Smooth muscle cell (in vitro differentiated cells): ENCODE results near the gene PLXNA1. TPM values are rescaled to one million over a fixed set of nuclear protein-coding genes. Genes with fewer than 3 reads are reported as not detected.

Experiments used
- DNase-seq: peaks from one replicate; lab custom pipeline; 2025; ENCODE audit not compliant: unreplicated experiment; lab: John Stamatoyannopoulos, UW
- H2AFZ ChIP-seq: fragments of 200-600 bp; sonication (generic); 2 replicates; pipeline ENCODE4 v1.6.0; 2016; ENCODE audit warnings: antibody characterized with exemption, low read depth, mild to moderate bottlenecking
- H3F3A ChIP-seq: fragments of 200-600 bp; sonication (generic); 2 replicates; pipeline ENCODE4 v1.6.0; 2017; ENCODE audit warnings: antibody characterized with exemption, low read depth
- H3K27ac ChIP-seq: fragments of 200-600 bp; sonication (generic); 2 replicates; pipeline ENCODE4 v1.5.1; 2016; ENCODE audit warnings: low read depth, mild to moderate bottlenecking
- H3K27me3 ChIP-seq: fragments of 200-600 bp; sonication (generic); 2 replicates; pipeline ENCODE4 v1.6.1; 2016; ENCODE audit warnings: low read depth, mild to moderate bottlenecking
- H3K36me3 ChIP-seq: fragments of 200-600 bp; sonication (generic); 2 replicates; pipeline ENCODE4 v1.5.1; 2016; ENCODE audit warnings: low read depth
- H3K4me1 ChIP-seq: fragments of 200-600 bp; sonication (generic); 2 replicates; pipeline ENCODE4 v1.5.1; 2016; ENCODE audit warnings: low read depth
- H3K4me2 ChIP-seq: fragments of 200-600 bp; sonication (generic); 2 replicates; pipeline ENCODE4 v1.6.0; 2016; ENCODE audit warnings: mild to moderate bottlenecking
- H3K4me3 ChIP-seq: fragments of 200-600 bp; sonication (generic); 2 replicates; pipeline ENCODE4 v1.5.1; 2016; ENCODE audit warnings: mild to moderate bottlenecking
- H3K79me2 ChIP-seq: fragments of 200-600 bp; sonication (generic); 2 replicates; pipeline ENCODE4 v1.6.0; 2016; ENCODE audit warnings: low read depth, mild to moderate bottlenecking
- H3K9ac ChIP-seq: fragments of 200-600 bp; sonication (generic); 2 replicates; pipeline ENCODE4 v1.6.0; 2016; ENCODE audit warnings: low read depth
- H3K9me3 ChIP-seq: fragments of 200-600 bp; sonication (generic); replicated peaks from 2 replicates; pipeline ENCODE4 v1.5.1; 2016; ENCODE audit warnings: low read depth
- H4K20me1 ChIP-seq: fragments of 200-600 bp; sonication (generic); 2 replicates; pipeline ENCODE4 v1.6.0; 2016; ENCODE audit warnings: low read depth
- WGBS: methylation state at CpG from one replicate; pipeline ENCODE4 v1.1.7; 2016; ENCODE audit warnings: low lambda C conversion rate; 5-methylcytosine and 5-hydroxymethylcytosine counted together
- polyA plus RNA-seq: library from polyadenylated mRNA; unstranded; fragments of >200 nt; fragmentation: Nextera tagmentation; extraction: Ambion mirVana; gene quantifications from 2 replicates; pipeline ENCODE4 v1.2.1, GENCODE V29; 2016
- total RNA-seq: library from RNA; depleted of rRNA; stranded (reverse); fragments of >200 nt; gene quantifications from 2 replicates; pipeline ENCODE4 v1.2.3, GENCODE V29; 2014
- TF ChIP-seq, protein P1 (sequence below): fragments of 200-600 bp; sonication (generic); IDR thresholded peaks from 2 replicates; pipeline ENCODE4 v1.5.1; 2017; ENCODE audit warnings: borderline replicate concordance, mild to moderate bottlenecking, antibody characterized with exemption; ENCODE audit not compliant: insufficient read depth, poor library complexity, severe bottlenecking

Gene PLXNA1
- total and polyA plus RNA-seq, 2 experiments from 2014 or later = 37.9 to 50.8 TPM

DNA sequence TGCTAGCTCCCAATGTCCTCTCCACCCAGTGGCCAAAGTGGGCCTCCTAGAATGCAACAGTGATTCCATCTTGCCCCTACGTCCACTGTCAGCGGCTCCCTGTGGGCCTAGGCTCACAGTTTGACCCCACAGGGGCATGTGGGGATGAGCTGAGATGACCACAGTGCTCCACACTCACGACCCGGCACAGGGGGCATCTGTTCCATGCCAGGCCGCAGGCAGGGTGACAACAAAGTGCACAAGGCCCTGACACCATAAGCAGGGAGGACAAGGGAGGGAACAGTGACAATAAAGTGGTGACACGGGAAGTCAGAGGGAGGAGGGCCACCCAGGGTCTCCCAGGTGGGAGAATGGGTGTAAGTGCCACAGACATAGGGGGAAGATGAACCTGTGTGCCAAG lies 5.1 kb upstream of the PLXNA1 start:
- no peaks in the 10 kb centered on the region for H4K20me1 ChIP-seq
- WGBS = 94% methylated on average over 6 of the region's 6 CpGs
- no peak overlapping the region for H3K27ac ChIP-seq
- H2AFZ ChIP-seq = no peak overlapping the region
- TF ChIP-seq, protein P1, sequence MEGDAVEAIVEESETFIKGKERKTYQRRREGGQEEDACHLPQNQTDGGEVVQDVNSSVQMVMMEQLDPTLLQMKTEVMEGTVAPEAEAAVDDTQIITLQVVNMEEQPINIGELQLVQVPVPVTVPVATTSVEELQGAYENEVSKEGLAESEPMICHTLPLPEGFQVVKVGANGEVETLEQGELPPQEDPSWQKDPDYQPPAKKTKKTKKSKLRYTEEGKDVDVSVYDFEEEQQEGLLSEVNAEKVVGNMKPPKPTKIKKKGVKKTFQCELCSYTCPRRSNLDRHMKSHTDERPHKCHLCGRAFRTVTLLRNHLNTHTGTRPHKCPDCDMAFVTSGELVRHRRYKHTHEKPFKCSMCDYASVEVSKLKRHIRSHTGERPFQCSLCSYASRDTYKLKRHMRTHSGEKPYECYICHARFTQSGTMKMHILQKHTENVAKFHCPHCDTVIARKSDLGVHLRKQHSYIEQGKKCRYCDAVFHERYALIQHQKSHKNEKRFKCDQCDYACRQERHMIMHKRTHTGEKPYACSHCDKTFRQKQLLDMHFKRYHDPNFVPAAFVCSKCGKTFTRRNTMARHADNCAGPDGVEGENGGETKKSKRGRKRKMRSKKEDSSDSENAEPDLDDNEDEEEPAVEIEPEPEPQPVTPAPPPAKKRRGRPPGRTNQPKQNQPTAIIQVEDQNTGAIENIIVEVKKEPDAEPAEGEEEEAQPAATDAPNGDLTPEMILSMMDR = no peak
- H3F3A ChIP-seq = no peaks in the 10 kb centered on the region
- peaks cover 5% of the 10 kb centered on the region for H3K9me3 ChIP-seq
- peaks cover 7% of the 10 kb centered on the region for H3K4me1 ChIP-seq
- no peak overlapping the region for H3K4me3 ChIP-seq
- H3K4me2 ChIP-seq = no peak overlapping the region
- H3K79me2 ChIP-seq = no peaks in the 10 kb centered on the region
- DNase-seq = no peak
- H3K9ac ChIP-seq = no peak overlapping the region
- H3K27me3 ChIP-seq = no peaks in the 10 kb centered on the region
- no peaks in the 10 kb centered on the region for H3K36me3 ChIP-seq

DNA sequence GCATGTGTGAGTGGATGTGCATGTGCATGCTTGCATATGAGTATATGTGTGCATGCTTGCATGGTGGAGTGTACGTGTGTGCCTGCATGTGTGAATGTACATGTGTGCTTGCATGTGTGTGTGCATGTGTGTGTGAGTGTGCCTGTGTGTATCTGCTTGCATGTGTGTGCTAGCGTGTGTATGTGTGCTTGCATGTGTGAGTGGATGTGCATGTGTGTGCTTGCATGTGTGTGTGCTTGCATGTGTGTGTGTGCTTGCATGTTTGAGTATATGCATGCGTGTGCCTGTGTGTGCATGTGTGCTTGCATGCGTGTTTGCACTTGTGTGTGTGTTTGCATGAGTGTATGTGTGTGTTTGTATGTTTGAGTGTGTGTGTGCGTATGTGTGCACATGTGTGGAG lies 4.6 kb upstream of the PLXNA1 start:
- WGBS = 90% methylated on average over 5 of the region's 5 CpGs
- Histone ChIP-seq H4K20me1 (no peaks in the 10 kb centered on the region), H3K27me3 (no peaks in the 10 kb centered on the region), H3K9ac (no peak overlapping the region), H3K36me3 (no peaks in the 10 kb centered on the region), H3K79me2 (no peaks in the 10 kb centered on the region), H3K4me2 (no peak overlapping the region), H3F3A (no peaks in the 10 kb centered on the region), H3K9me3 (peaks cover 5% of the 10 kb centered on the region), H2AFZ (no peak overlapping the region), H3K4me3 (no peak overlapping the region), H3K27ac (no peak overlapping the region), H3K4me1 (peaks cover 7% of the 10 kb centered on the region)
- TF ChIP-seq, protein P1 = no peak
- DNase-seq = no peak

DNA sequence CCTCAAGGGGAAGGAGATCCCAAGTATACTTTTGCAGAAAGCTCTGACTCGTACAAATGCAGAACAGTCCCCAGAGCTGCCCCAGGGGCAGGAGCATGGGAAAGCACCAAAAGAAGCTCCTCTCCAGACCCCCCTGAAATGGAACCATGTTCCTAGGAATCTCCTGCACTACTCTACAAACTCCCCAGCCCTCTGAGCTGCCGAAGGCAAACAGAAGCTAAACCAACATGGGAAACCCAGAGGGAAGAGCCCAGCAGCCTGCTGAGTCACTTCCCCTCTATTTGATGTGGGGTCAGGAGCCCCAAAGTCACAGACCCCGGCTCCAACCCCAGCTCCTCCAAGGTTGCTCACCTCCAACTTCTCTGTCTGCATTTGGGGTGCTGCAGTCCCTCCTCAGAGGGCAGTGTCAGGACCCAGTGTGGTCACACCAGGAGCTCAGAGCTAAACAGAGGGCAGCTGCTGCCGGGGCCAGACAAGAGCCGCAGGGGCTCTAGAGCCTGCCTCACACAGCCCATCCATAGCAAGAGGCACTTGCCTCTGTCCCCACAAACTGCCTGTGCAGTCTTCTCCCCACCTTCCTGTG lies 3.8 kb upstream of the PLXNA1 start:
- Histone ChIP-seq H3K4me2 (no peak overlapping the region), H3K27ac (no peak overlapping the region), H3F3A (no peaks in the 10 kb centered on the region), H3K36me3 (no peaks in the 10 kb centered on the region), H3K4me1 (peaks cover 7% of the 10 kb centered on the region), H4K20me1 (peaks cover 5% of the 10 kb centered on the region), H2AFZ (no peak overlapping the region), H3K79me2 (peaks cover 7% of the 10 kb centered on the region), H3K27me3 (no peaks in the 10 kb centered on the region), H3K9me3 (peaks cover 5% of the 10 kb centered on the region), H3K4me3 (no peak overlapping the region), H3K9ac (no peak overlapping the region)
- TF ChIP-seq, protein P1 = no peak
- WGBS = 77% methylated on average over 5 of the region's 5 CpGs
- DNase-seq = no peak

DNA sequence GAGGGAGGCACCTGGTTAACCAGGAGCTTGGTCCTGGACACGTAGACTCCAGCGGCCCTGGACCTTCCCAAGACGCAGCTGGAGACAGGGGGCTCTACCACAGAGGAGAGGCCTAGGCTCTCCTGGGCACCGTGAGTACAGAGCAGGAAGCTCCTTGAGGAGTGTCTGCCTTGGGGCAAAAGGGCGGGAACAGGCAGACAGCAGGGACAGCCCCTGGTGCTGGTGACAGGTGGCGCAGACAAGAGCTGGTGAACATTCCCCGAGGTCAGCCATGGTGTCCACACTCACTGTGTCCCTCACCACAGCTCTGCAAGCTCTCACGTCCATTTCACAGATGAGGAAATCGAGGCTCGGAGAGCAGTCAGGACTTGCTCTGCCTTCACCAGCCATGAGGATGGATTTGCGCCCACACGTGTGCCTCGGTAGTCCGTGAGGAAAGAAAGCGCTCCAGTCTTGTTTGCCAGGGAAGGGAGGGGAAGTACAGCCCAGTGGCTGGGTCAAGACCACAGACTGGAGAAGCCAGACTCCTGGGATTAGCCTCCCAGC lies 2.6 kb upstream of the PLXNA1 start:
- TF ChIP-seq, protein P1 = no peak
- no peak for DNase-seq
- no peak overlapping the region for H3K4me2 ChIP-seq

More for the DNA sequence above, 2.6 kb upstream of the PLXNA1 start:
- Histone ChIP-seq H3K36me3 (no peaks in the 10 kb centered on the region), H3K4me1 (peaks cover 17% of the 10 kb centered on the region), H3K9ac (no peak overlapping the region), H3K79me2 (peaks cover 17% of the 10 kb centered on the region), H4K20me1 (peaks cover 17% of the 10 kb centered on the region), H3K27ac (no peak overlapping the region), H3F3A (no peaks in the 10 kb centered on the region), H3K4me3 (no peak overlapping the region), H2AFZ (no peak overlapping the region), H3K27me3 (no peaks in the 10 kb centered on the region), H3K9me3 (no peaks in the 10 kb centered on the region)
- WGBS = 96% methylated on average over 15 of the region's 15 CpGs
